ENCODE results near the gene RASGEF1C. TPM values are rescaled to one million over a fixed set of nuclear protein-coding genes. Genes with fewer than 3 reads are reported as not detected.

The RASGEF1C gene
- total and polyA plus RNA-seq, 7 donors = 0.35 to 4.2 (median 1.1) TPM; not detected in 2

DNA sequence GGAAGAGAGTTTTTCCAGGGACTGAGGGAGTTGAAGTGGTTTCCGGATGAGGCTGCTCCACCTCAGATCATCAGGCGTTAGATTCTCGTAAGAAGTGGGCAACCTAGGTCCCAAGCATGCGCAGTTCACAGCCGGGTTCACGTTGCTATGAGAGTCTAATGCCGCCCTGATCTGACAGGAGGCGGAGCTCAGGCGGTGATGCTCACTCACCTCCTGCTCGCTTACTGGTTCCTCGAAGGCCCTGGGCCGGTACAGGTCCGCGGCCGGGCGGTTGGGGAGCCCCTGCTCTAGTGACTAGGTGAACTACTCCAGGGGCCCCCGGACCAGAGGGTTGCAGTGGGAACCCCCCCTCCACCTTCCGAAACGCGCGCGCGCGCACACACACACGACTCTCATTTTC lies 136.5 kb downstream of the RASGEF1C start:
- Histone ChIP-seq H3K9me3 (no peaks in the 10 kb centered on the region), H3K36me3 (no peaks in the 10 kb centered on the region), H3K27me3 (no peaks in the 10 kb centered on the region), H3K4me1 (peaks cover 0 to 36% (median 27%) of the 10 kb centered on the region in 4 donors), H3K27ac (peak overlapping the region; percentile 96 to 99 (median 98)), H3K4me3 (no peak overlapping the region)
- WGBS, 2 donors = 75 to 86% methylated on average over 25 of the region's 25 CpGs
- intact Hi-C loops (cut with DNase I) = loop anchor here (5.0 kb wide), 1 partner anchor 165 kb away; the partner anchor contains the start of gene TBC1D9B
- DNase-seq = no peak
- TF ChIP-seq POLR2AphosphoS5 (IDR thresholded peaks at IDR 0.05) (no peak), EP300 (IDR thresholded peaks at IDR 0.05) (no peak), POLR2A (IDR thresholded peaks at IDR 0.05) (no peak)
- TF ChIP-seq, protein P1, sequence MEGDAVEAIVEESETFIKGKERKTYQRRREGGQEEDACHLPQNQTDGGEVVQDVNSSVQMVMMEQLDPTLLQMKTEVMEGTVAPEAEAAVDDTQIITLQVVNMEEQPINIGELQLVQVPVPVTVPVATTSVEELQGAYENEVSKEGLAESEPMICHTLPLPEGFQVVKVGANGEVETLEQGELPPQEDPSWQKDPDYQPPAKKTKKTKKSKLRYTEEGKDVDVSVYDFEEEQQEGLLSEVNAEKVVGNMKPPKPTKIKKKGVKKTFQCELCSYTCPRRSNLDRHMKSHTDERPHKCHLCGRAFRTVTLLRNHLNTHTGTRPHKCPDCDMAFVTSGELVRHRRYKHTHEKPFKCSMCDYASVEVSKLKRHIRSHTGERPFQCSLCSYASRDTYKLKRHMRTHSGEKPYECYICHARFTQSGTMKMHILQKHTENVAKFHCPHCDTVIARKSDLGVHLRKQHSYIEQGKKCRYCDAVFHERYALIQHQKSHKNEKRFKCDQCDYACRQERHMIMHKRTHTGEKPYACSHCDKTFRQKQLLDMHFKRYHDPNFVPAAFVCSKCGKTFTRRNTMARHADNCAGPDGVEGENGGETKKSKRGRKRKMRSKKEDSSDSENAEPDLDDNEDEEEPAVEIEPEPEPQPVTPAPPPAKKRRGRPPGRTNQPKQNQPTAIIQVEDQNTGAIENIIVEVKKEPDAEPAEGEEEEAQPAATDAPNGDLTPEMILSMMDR (IDR thresholded peaks at IDR 0.05) = no peak

DNA sequence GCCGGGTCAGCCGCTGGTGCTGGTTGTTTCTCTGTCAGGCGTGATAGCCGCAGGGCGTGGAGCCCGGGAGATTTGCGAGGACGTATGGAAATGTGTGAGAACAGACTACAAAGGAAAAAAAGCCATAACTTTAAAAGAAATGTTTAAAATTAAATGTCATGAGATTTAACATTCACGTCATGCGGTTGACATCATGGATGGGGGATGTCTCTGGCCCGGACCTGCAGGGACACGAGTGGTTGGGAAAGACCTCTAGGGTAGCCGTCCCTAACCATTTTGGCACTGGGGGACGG lies 136.8 kb downstream of the RASGEF1C start:
- WGBS, 2 donors = 19 to 20% methylated on average over 14 of the region's 14 CpGs
- Histone ChIP-seq H3K4me3 (peak overlapping the region in 3 of 4 donors; percentile 90 to 96 (median 93)), H3K27ac (peak overlapping the region; percentile 96 to 99 (median 98)), H3K9me3 (no peaks in the 10 kb centered on the region), H3K4me1 (peaks cover 0 to 40% (median 27%) of the 10 kb centered on the region in 4 donors), H3K27me3 (no peaks in the 10 kb centered on the region), H3K36me3 (no peaks in the 10 kb centered on the region)
- intact Hi-C loops (cut with DNase I) = loop anchor here (5.0 kb wide), 1 partner anchor 165 kb away; the partner anchor contains the start of gene TBC1D9B
- no peak for TF ChIP-seq POLR2A (IDR thresholded peaks at IDR 0.05)
- no peak for TF ChIP-seq EP300 (IDR thresholded peaks at IDR 0.05)
- no peak for TF ChIP-seq POLR2AphosphoS5 (IDR thresholded peaks at IDR 0.05)
- TF ChIP-seq, protein P1 (IDR thresholded peaks at IDR 0.05) = no peak
- no peak for DNase-seq

DNA sequence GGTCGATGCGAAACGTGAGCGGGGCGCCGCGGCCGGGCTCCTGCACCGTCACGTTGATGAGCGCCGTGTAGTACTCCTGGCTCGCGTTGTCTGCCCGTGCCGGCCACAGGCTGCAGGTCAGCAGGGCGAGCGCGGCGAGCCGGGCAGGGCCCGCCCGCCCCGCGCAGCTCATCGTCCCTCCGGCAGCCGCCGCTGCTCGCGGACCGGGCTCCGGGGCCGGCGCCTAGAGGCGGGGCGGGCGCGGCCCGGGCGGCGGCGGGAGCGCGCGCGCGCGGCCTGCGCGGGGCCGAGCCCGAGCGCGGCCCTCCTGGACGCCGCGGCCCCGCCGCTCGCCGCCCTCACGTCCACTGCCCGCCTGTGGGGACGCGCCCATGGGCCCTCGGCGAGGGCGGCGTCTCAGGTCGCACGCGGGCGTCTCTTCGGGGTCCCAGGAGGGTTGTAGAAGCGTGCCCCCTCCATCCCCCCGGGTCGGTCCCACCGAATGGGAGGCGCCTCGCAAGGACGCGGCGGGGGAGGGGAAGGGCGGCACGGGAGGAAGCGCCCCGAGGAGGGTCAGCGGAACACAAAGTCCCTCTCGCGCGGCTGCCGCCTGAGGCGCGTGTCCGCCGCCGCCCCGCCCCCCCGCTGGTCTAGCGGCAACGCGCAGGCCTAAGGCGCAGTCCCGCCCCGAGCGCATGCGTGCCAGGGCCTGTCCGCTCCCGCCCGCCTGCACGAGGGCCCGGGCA lies 137.3 kb downstream of the RASGEF1C start, which contains the start of gene RNF130:
TSS of gene RNF130 (minus strand) at position 229 of the 725 bp plus-strand sequence. CDS start at position 172, 57 bp downstream.
- Histone ChIP-seq H3K9me3 (no peaks in the 10 kb centered on the region), H3K27ac (peak within 1 kb of the TSS; percentile 96 to 99 (median 98)), H3K4me3 (peak within 1 kb of the TSS; percentile 88 to 96 (median 92)), H3K4me1 (peaks cover 0 to 42% (median 27%) of the 10 kb centered on the region in 4 donors), H3K27me3 (no peaks in the 10 kb centered on the region), H3K36me3 (no peaks in the 10 kb centered on the region)
- WGBS, 2 donors = 1% methylated on average over 113 of the region's 113 CpGs
- peak; percentile 97 for DNase-seq
- TF ChIP-seq, protein P1 (IDR thresholded peaks at IDR 0.05) = no peak
- TF ChIP-seq POLR2A (IDR thresholded peaks at IDR 0.05) (peak in 1 of 2 donors; percentile 33), EP300 (IDR thresholded peaks at IDR 0.05) (peak in 1 of 4 donors; percentile 19), POLR2AphosphoS5 (IDR thresholded peaks at IDR 0.05) (peak; percentile 24 to 87 (median 70))
- intact Hi-C loops (cut with DNase I) = loop anchor here (1.0 to 5.0 kb wide), 2 partner anchors 19 to 164 kb away; partner anchors contain the start of gene TBC1D9B

DNA sequence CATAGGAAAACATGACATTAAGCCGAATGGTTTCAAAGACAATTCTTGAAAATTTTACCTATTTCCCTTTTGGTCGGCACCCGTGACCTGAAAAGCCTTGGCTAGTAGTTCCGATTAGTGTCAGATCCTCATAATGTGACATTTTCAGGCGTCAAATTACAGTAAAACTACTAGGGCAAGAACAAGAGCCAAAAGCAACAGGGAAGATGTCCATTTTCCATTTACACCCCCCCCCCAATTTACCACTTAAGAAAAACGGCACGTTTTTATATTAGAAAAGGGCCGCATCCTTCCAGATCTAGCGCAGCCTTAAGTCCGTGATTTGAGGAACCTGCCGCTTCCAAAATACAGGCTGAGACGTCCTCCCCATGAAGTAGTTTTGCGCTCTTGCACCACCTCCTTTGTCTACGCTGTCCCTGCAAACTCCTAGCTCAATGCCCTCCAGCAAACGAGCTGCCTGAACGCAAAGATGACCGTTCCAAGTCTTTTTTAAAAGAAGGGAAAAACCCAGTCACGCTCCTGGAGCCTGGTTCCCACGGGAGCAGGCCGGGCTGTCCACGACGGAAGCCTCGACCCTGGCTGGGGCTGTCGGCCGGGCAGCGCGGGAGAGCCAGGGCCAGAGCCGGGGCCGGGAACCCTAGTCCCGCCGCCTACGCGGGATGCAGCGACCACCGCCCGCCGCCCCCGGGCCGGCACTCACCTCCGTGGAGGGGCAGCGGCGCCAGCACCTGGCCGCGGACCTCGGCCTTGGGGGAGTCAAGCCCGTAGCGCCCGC lies 138.1 kb downstream of the RASGEF1C start:
- H3K27ac ChIP-seq = peak overlapping the region; percentile 96 to 99 (median 98)
- H3K9me3 ChIP-seq = no peaks in the 10 kb centered on the region
- WGBS, 2 donors = 1 to 4% methylated on average over 48 of the region's 48 CpGs
- no peaks in the 10 kb centered on the region for H3K27me3 ChIP-seq
- DNase-seq = peak; percentile 71
- no peak for TF ChIP-seq POLR2AphosphoS5 (IDR thresholded peaks at IDR 0.05)
- no peak for TF ChIP-seq EP300 (IDR thresholded peaks at IDR 0.05)
- TF ChIP-seq POLR2A (IDR thresholded peaks at IDR 0.05) = no peak
- TF ChIP-seq, protein P1 (IDR thresholded peaks at IDR 0.05) = no peak
- intact Hi-C loops (cut with DNase I) = loop anchor here (1.0 to 5.0 kb wide), 2 partner anchors 19 to 164 kb away; partner anchors contain the start of gene TBC1D9B
- no peaks in the 10 kb centered on the region for H3K36me3 ChIP-seq
- H3K4me1 ChIP-seq = peaks cover 0 to 42% (median 27%) of the 10 kb centered on the region in 4 donors
- H3K4me3 ChIP-seq = peak overlapping the region; percentile 88 to 96 (median 92)
